HFF-Myc (cell line): ENCODE data around the gene LHFPL4.

Experiments used
- DNase-seq: peaks from one replicate; pipeline ENCODE4 v3.0.0-alpha.2; 2011; ENCODE audit warnings: low read depth; ENCODE audit errors: extremely low read depth
- H3K4me3 ChIP-seq: replicated peaks from 2 replicates; pipeline ENCODE4 v1.5.1; 2011; ENCODE audit warnings: low read depth, mild to moderate bottlenecking, control low read depth, low read length
- CTCF ChIP-seq: IDR thresholded peaks from 2 replicates; pipeline ENCODE4 v1.5.1; 2012; ENCODE audit warnings: mild to moderate bottlenecking, low read depth, low read length, control low read depth; ENCODE audit errors: missing control alignments

LHFPL4 gene

GRCh38 chr3:9590282-9590791, 36.7 kb upstream of the LHFPL4 start:
- no peak for TF ChIP-seq CTCF
- DNase-seq: no peak
- H3K4me3 ChIP-seq: no peak overlapping the region

- no peak for TF ChIP-seq CTCF
- DNase-seq: no peak
- H3K4me3 ChIP-seq: no peak overlapping the region
Measured at GRCh38 chr3:9583792-9584191, 30.2 kb upstream of the LHFPL4 start.

- no peak for DNase-seq
Measured at GRCh38 chr3:9583371-9583770, 29.7 kb upstream of the LHFPL4 start.

GRCh38 chr3:9582332-9582731, 28.7 kb upstream of the LHFPL4 start:
- no peak for DNase-seq
- H3K4me3 ChIP-seq: no peak overlapping the region
- no peak for TF ChIP-seq CTCF

More at GRCh38 chr3:9583371-9583770, 29.7 kb upstream of the LHFPL4 start:
- H3K4me3 ChIP-seq: no peak overlapping the region
- no peak for TF ChIP-seq CTCF

- no peak overlapping the region for H3K4me3 ChIP-seq
- DNase-seq: no peak
- TF ChIP-seq CTCF: no peak
Measured at GRCh38 chr3:9581742-9582141, 28.1 kb upstream of the LHFPL4 start.

GRCh38 chr3:9569054-9569453, 15.4 kb upstream of the LHFPL4 start:
- no peak for TF ChIP-seq CTCF
- DNase-seq: no peak
- H3K4me3 ChIP-seq: no peak overlapping the region

GRCh38 chr3:9565316-9565715, 11.7 kb upstream of the LHFPL4 start:
- no peak for TF ChIP-seq CTCF
- no peak overlapping the region for H3K4me3 ChIP-seq
- no peak for DNase-seq
